HG02763 (cell line): Measurements from ENCODE around the gene SH3GLB1.

Experiments used
- ATAC-seq: cut with Tn5 transposase; IDR thresholded peaks from one replicate; pipeline ENCODE4 v1.9.1; 2021; ENCODE audit warnings: mild to moderate bottlenecking, moderate library complexity; ENCODE audit not compliant: unreplicated experiment

Gene SH3GLB1

GRCh38 chr1:86773341-86774288 is 69.2 kb downstream of the SH3GLB1 start:
- peak; percentile 8 for ATAC-seq

GRCh38 chr1:86774305-86775295 is 70.2 kb downstream of the SH3GLB1 start:
- peak; percentile 97 for ATAC-seq

GRCh38 chr1:86775395-86775794 is 71.0 kb downstream of the SH3GLB1 start:
- ATAC-seq: no peak

DNA sequence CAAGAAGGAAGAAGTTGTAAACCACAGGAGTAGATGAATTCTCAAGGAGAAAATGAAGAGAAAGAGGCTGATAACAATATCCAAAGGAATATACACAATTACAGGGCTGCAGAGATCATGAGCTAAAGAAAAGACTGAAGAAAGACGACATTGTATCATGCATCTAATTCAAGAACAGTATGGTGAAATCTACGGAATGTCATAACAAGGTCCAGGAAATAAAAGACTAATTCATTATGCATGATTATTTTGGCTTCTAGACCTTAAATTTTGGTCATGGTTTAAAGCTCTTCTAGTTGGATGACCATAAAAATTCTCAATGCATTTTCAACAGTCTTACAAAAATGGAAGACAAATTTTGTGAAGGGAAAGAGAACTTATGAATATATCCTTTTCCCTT is 71.7 kb downstream of the SH3GLB1 start:
- ATAC-seq: no peak

GRCh38 chr1:86778569-86779239 is 74.3 kb downstream of the SH3GLB1 start:
- ATAC-seq: no peak

GRCh38 chr1:86779308-86780191 is 75.2 kb downstream of the SH3GLB1 start:
- ATAC-seq: no peak

GRCh38 chr1:86782482-86782881 is 78.1 kb downstream of the SH3GLB1 start:
- ATAC-seq: no peak

- ATAC-seq: no peak
Observed at GRCh38 chr1:86787621-86788020, 83.2 kb downstream of the SH3GLB1 start.

DNA sequence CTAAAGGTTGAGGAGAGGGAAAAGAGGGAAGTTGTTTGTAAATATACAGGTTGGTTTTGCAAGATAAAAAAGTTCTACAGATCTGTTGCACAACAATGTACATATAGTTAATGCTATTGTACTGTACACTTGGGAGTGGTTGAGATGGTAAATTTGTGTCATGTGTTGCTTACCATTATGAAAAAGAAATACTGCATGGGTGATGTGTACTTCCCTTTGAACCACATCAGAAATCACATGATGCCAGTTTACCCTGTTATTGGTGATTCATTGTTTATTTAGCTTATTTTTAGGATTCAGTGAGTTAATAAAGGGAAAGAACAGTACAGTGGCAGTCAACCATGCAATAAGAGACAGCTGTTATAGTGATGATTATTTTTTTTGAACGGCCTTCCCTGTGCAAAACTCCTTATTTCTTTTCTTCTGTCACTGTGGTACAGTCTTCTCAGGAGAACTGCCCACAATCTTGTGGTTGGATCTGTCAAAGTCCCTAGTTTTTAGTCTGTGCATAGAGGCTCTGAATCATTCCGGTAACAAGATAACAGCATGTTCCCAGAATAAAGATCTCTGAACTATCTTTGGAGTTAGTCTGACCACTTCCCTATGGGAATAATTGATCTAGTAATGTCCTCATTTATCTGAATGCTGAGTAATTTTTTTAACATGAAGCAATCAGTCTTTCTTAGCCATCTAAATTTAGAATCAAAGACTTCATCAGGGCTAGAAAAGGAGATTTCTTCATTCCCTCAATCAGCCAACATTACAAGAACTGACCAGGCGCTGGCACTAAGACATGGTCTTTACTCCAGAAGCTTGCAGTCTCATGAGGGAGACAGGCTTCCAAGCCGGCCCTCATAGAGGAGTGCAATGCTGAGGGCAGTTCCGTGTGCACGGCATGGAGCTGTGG is 84.2 kb downstream of the SH3GLB1 start:
- no peak for ATAC-seq

- ATAC-seq: no peak
Observed at GRCh38 chr1:86795316-86795715, 90.9 kb downstream of the SH3GLB1 start.
